Stomach (tissue), 4 donors: ENCODE measurements around the gene NGB.
"Not testable (repeated sequence)": the region's sequence is repeated elsewhere in the genome, so short reads cannot be mapped to it uniquely, and the experiment has no call there.

Source experiments
- CTCF ChIP-seq, 7 experiments: fragments of 450-650 bp in 4 of 7; fragments of 200-600 bp in 3 of 7; sonication (generic) in 3 of 7; IDR thresholded peaks; one replicate each; pipeline ENCODE4 v1.5.1; 2016 to 2019; ENCODE audit warnings: antibody characterized with exemption in 7 of 7, control low read depth in 2 of 7, mild to moderate bottlenecking in 1 of 7
- EP300 ChIP-seq: sonication (generic); formaldehyde crosslinking; IDR thresholded peaks from one replicate; pipeline ENCODE4 v1.6.1; 2017; ENCODE audit warnings: antibody characterized with exemption
- POLR2A ChIP-seq, 4 donors: fragments of 450-650 bp; IDR thresholded peaks; one replicate each; pipeline ENCODE4 v1.6.1; 2016; ENCODE audit warnings: antibody characterized with exemption in 4 of 4, control low read depth in 2 of 4, mild to moderate bottlenecking in 1 of 4, moderate library complexity in 1 of 4
- POLR2AphosphoS5 ChIP-seq, 3 donors: sonication (generic); formaldehyde crosslinking; IDR thresholded peaks; one replicate each; pipeline ENCODE4 v1.6.1; 2016; ENCODE audit warnings: antibody characterized with exemption in 3 of 3

DNA sequence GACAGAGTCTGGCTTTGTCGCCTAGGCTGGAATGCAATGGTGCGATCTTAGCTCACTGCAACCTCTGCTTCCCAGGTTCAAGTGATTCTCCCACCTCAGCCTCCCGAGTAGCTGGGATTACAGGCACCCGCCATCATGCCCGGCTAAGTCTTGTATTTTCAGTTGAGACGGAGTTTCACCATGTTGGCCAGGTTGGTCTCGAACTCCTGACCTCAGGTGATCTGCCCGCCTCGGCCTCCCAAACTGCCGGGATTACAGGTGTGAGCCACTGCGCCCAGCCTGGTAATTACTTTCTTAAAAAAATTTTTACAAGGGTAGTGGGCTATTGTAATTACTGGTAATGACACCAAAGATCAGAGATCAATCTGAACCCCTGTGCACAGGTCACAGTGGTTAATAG, 47.8 kb upstream of the NGB start:
- not testable (repeated sequence) for TF ChIP-seq CTCF (IDR thresholded peaks at IDR 0.05); POLR2A (IDR thresholded peaks at IDR 0.05); EP300; POLR2AphosphoS5 (IDR thresholded peaks at IDR 0.05)
